ENCODE measurements around the gene XPA. TPM values are rescaled to one million over a fixed set of nuclear protein-coding genes. Genes with fewer than 3 reads are reported as not detected.

The XPA gene
- total and polyA plus RNA-seq, 2 of the 8 experiments (the other 6 are each of a cell fraction or from before 2014, with no cell fraction given) = 0.24 to 2.6 TPM

DNA sequence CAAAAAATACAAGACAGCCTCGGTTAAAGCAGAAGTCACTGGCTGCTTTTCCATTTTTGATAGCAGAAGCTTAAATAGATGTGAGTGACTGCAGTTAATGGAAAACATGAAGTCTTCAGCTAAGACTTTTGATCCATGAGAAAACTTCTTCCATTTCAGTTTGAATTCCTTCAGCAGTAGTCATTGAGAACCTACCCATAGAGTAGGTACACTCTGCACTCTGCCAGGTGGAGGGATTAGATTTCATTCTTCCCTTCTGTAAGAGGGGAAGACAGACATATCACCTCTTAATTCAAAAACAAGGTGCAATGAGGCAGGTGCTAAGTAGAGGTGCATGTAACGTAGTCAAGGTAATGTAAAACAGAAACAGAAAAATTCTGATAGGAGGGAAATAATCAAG is 26.7 kb upstream of the XPA start:
- Histone ChIP-seq H3K56ac (replicated peaks; ENCODE audit: insufficient read length, low read depth, low read length) (no peak overlapping the region), H3K27me3 (replicated peaks in 1 of 4; ENCODE audit: control insufficient read depth in 3 of 4, extremely low read depth in 1 of 4, insufficient read depth in 3 of 4, low read length in 3 of 4) (no peaks in the 10 kb centered on the region), H3K23ac (ENCODE audit: insufficient read length) (no peak overlapping the region), H3K9me3 (ENCODE audit: insufficient read depth in 2 of 2, low read depth in 1 of 2, low read length in 1 of 2) (no peaks in the 10 kb centered on the region; a peak in 1 of 4 replicates), H2AK5ac (ENCODE audit: low read depth, low read length) (no peak overlapping the region), H2BK5ac (ENCODE audit: low read depth, low read length) (no peak overlapping the region), H2AFZ (ENCODE audit: low read length) (no peak overlapping the region), H4K20me1 (replicated peaks in 1 of 2; ENCODE audit: control insufficient read depth in 1 of 2, insufficient read depth in 2 of 2, low read length in 2 of 2) (no peaks in the 10 kb centered on the region), H3K23me2 (ENCODE audit: low read depth, low read length) (no peaks in the 10 kb centered on the region), H4K8ac (ENCODE audit: extremely low read depth, insufficient read depth, low read length) (no peak overlapping the region), H3K36me3 (ENCODE audit: control insufficient read depth in 2 of 4, insufficient read depth in 4 of 4, low read length in 3 of 4) (no peaks in the 10 kb centered on the region), H2BK12ac (ENCODE audit: low read depth, low read length) (no peak overlapping the region), H3K79me2 (ENCODE audit: control insufficient read depth in 1 of 2, insufficient read depth in 2 of 2, low read length in 2 of 2) (no peaks in the 10 kb centered on the region), H3K79me1 (ENCODE audit: low read depth, low read length) (no peaks in the 10 kb centered on the region), H2BK20ac (ENCODE audit: low read length) (no peak overlapping the region), H3K9ac (replicated peaks in 1 of 4; ENCODE audit: extremely low read depth in 1 of 4, low read depth in 3 of 4, low read length in 3 of 4) (no peak overlapping the region), H3K27ac (ENCODE audit: low read depth, low read length) (no peak overlapping the region), H3K4me1 (replicated peaks in 1 of 4; ENCODE audit: control insufficient read depth in 3 of 4, insufficient read depth in 4 of 4, low read length in 3 of 4) (no peaks in the 10 kb centered on the region), H2BK120ac (replicated peaks; ENCODE audit: low read depth, low read length) (no peak overlapping the region), H3K18ac (ENCODE audit: extremely low read depth, low read length) (no peak overlapping the region), H4K91ac (replicated peaks; ENCODE audit: insufficient read length, low read length) (no peak overlapping the region), H2BK15ac (ENCODE audit: low read length) (no peak overlapping the region), H4K5ac (ENCODE audit: insufficient read length, low read depth, low read length) (no peak overlapping the region), H3K4me2 (ENCODE audit: insufficient read depth in 1 of 2, low read depth in 2 of 2, low read length in 2 of 2) (no peak overlapping the region), H3K4me3 (ENCODE audit: extremely low read depth in 1 of 4, insufficient read depth in 2 of 4, low read depth in 3 of 4, low read length in 4 of 4) (no peak overlapping the region), H3K4ac (replicated peaks; ENCODE audit: insufficient read length, low read depth, low read length) (no peak overlapping the region), H3K14ac (ENCODE audit: insufficient read length) (no peak overlapping the region)
- POLR2A ChIA-PET (ENCODE audit: partially characterized antibody) = interaction anchor here (0.6 kb wide), 1 partner anchor 54 kb away, joined by 4 read pairs; no protein-coding TSS in a partner anchor
- CTCF ChIA-PET (ENCODE audit: partially characterized antibody) = interaction anchor here (0.8 kb wide), 1 partner anchor 12 kb away, joined by 4 read pairs; no protein-coding TSS in a partner anchor
- FAIRE-seq = no peak
- 89% methylated on average over 2 of the region's 2 CpGs; no CpG with 5 or more reads in 1 of the 2 experiments for WGBS, 2 experiments (ENCODE audit: extremely low coverage in 1 of 2, insufficient coverage in 1 of 2, insufficient read length in 1 of 2, insufficient replicate concordance in 2 of 2, low coverage in 1 of 2, low lambda C conversion rate in 2 of 2, missing lambda C conversion rate in 1 of 2)
- no peak for DNase-seq (ENCODE audit: low read depth in 1 of 2, low spot score in 2 of 2)
- TF ChIP-seq PHF8 (conservative IDR thresholded peaks at IDR 0.05; ENCODE audit: low read depth, low read length) (no peak), JUND (IDR thresholded peaks at IDR 0.05; ENCODE audit: low read length) (no peak), POLR2AphosphoS5 (IDR thresholded peaks at IDR 0.05; ENCODE audit: low read depth, low read length) (no peak), CBX5 (IDR thresholded peaks at IDR 0.05; ENCODE audit: low read depth, low read length) (no peak), CREB1 (IDR thresholded peaks at IDR 0.05) (no peak), TAF7 (optimal IDR thresholded peaks at IDR 0.05; ENCODE audit: borderline replicate concordance, low read depth, low read length) (no peak), RXRA (IDR thresholded peaks at IDR 0.05; ENCODE audit: insufficient read depth, low read depth, low read length) (no peak), JUN (IDR thresholded peaks at IDR 0.05; ENCODE audit: low read depth, low read length) (no peak), KDM4A (IDR thresholded peaks at IDR 0.05; ENCODE audit: low read depth, low read length, severe bottlenecking) (no peak), NRF1 (IDR thresholded peaks at IDR 0.05; ENCODE audit: low read depth, low read length) (no peak), BACH1 (IDR thresholded peaks at IDR 0.05; ENCODE audit: low read length) (no peak), ZNF274 (IDR thresholded peaks at IDR 0.05; ENCODE audit: borderline replicate concordance, extremely low read depth, low read length) (no peak)
- TF ChIP-seq, protein P1, sequence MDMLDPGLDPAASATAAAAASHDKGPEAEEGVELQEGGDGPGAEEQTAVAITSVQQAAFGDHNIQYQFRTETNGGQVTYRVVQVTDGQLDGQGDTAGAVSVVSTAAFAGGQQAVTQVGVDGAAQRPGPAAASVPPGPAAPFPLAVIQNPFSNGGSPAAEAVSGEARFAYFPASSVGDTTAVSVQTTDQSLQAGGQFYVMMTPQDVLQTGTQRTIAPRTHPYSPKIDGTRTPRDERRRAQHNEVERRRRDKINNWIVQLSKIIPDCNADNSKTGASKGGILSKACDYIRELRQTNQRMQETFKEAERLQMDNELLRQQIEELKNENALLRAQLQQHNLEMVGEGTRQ (IDR thresholded peaks at IDR 0.05; ENCODE audit: low read length) = no peak
- TF ChIP-seq, protein P2, sequence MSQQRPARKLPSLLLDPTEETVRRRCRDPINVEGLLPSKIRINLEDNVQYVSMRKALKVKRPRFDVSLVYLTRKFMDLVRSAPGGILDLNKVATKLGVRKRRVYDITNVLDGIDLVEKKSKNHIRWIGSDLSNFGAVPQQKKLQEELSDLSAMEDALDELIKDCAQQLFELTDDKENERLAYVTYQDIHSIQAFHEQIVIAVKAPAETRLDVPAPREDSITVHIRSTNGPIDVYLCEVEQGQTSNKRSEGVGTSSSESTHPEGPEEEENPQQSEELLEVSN (IDR thresholded peaks at IDR 0.05) = no peak
